ENCODE measurements around the gene GFOD1.
"Not testable (repeated sequence)": the region's sequence is repeated elsewhere in the genome, so short reads cannot be mapped to it uniquely, and the experiment has no call there.

GFOD1 gene

GRCh38 chr6:13511141-13511571 is 23.8 kb upstream of the GFOD1 start:
- DNase-seq: not testable (repeated sequence)

- DNase-seq: not testable (repeated sequence)
Observed at GRCh38 chr6:13510433-13510832, 23.0 kb upstream of the GFOD1 start.

- no peak for DNase-seq
Observed at GRCh38 chr6:13508711-13509705, 21.6 kb upstream of the GFOD1 start.

- DNase-seq: no peak
Observed at GRCh38 chr6:13507306-13507860, 20.0 kb upstream of the GFOD1 start.

- DNase-seq: no peak
Observed at GRCh38 chr6:13505345-13505734, 17.9 kb upstream of the GFOD1 start.

GRCh38 chr6:13504611-13505344 is 17.4 kb upstream of the GFOD1 start:
- no peak for DNase-seq

GRCh38 chr6:13500915-13501314 is 13.5 kb upstream of the GFOD1 start:
- no peak for DNase-seq

- no peak for DNase-seq
Observed at GRCh38 chr6:13500264-13500663, 12.9 kb upstream of the GFOD1 start.

- no peak for DNase-seq
Observed at GRCh38 chr6:13496513-13497190, 9.3 kb upstream of the GFOD1 start.

GRCh38 chr6:13495818-13496217 is 8.4 kb upstream of the GFOD1 start:
- DNase-seq: no peak

- DNase-seq: no peak
Observed at GRCh38 chr6:13495112-13495776, 7.8 kb upstream of the GFOD1 start.

GRCh38 chr6:13494137-13494536 is 6.7 kb upstream of the GFOD1 start:
- no peak for DNase-seq

GRCh38 chr6:13493147-13493546 is 5.7 kb upstream of the GFOD1 start:
- no peak for DNase-seq

- DNase-seq: no peak
Observed at GRCh38 chr6:13492357-13492756, 5.0 kb upstream of the GFOD1 start.

- DNase-seq: no peak
Observed at GRCh38 chr6:13491538-13491937, 4.1 kb upstream of the GFOD1 start.

- DNase-seq: no peak
Observed at GRCh38 chr6:13490402-13490801, 3.0 kb upstream of the GFOD1 start.

GRCh38 chr6:13488896-13489237 is 1.5 kb upstream of the GFOD1 start:
- no peak for DNase-seq

- peak; percentile 38 for DNase-seq
Observed at GRCh38 chr6:13488015-13488895, 855 bp upstream of the GFOD1 start.

- peak; percentile 71 for DNase-seq
Observed at GRCh38 chr6:13486679-13487121, 700 bp downstream of the GFOD1 start.

GRCh38 chr6:13485923-13486562 is 1.4 kb downstream of the GFOD1 start:
- DNase-seq: peak; percentile 44

- DNase-seq: no peak
Observed at GRCh38 chr6:13485303-13485702, 2.1 kb downstream of the GFOD1 start.

All from CD4-positive, alpha-beta T cell treated with Interleukin-15 for 1 hour (primary cell).